ENCODE results near the gene ANKRD23. TPM values are rescaled to one million over a fixed set of nuclear protein-coding genes. Genes with fewer than 3 reads are reported as not detected.

The ANKRD23 gene
- total RNA-seq, 3 donors from 2014 or later = 3.2 to 5.1 (median 4.9) TPM

GRCh38 chr2:96830044-96830562, 13.7 kb downstream of the ANKRD23 start:
- DNase-seq = no peak
- Histone ChIP-seq H3K4me3 (no peak overlapping the region), H3K36me3 (ENCODE audit: low read depth) (peaks cover 16% of the 10 kb centered on the region), H3K4me1 (ENCODE audit: low read depth) (no peaks in the 10 kb centered on the region), H3K9me3 (no peaks in the 10 kb centered on the region)
- ATAC-seq = no peak
- TF ChIP-seq CTCF (IDR thresholded peaks at IDR 0.05) = no peak
- intact Hi-C loops (cut with DNase I, micrococcal nuclease) = no loop called here

- Histone ChIP-seq H3K36me3 (ENCODE audit: low read depth) (peaks cover 16% of the 10 kb centered on the region), H3K4me1 (ENCODE audit: low read depth) (peaks cover 3% of the 10 kb centered on the region), H3K9me3 (no peaks in the 10 kb centered on the region), H3K4me3 (no peak overlapping the region)
- TF ChIP-seq CTCF (IDR thresholded peaks at IDR 0.05) = no peak
- intact Hi-C loops (cut with DNase I, micrococcal nuclease) = no loop called here
- DNase-seq (peak in 1 of 3 donors; percentile 14), ATAC-seq (no peak)
Measured at GRCh38 chr2:96828874-96829273, 14.9 kb downstream of the ANKRD23 start.

GRCh38 chr2:96828436-96828835, 15.4 kb downstream of the ANKRD23 start:
- Histone ChIP-seq H3K9me3 (no peaks in the 10 kb centered on the region), H3K36me3 (ENCODE audit: low read depth) (peaks cover 16% of the 10 kb centered on the region), H3K4me3 (no peak overlapping the region), H3K4me1 (ENCODE audit: low read depth) (peaks cover 6% of the 10 kb centered on the region)
- no peak for DNase-seq
- ATAC-seq = no peak
- TF ChIP-seq CTCF (IDR thresholded peaks at IDR 0.05) = no peak
- intact Hi-C loops (cut with DNase I, micrococcal nuclease) = no loop called here

- H3K9me3 ChIP-seq = no peaks in the 10 kb centered on the region
- no peak overlapping the region for H3K4me3 ChIP-seq
- peaks cover 6% of the 10 kb centered on the region for H3K4me1 ChIP-seq (ENCODE audit: low read depth)
- TF ChIP-seq CTCF (IDR thresholded peaks at IDR 0.05) = no peak
- intact Hi-C loops (cut with DNase I, micrococcal nuclease) = no loop called here
- peak in 1 of 3 donors; percentile 43 for DNase-seq
- no peak for ATAC-seq
- peaks cover 8% of the 10 kb centered on the region for H3K36me3 ChIP-seq (ENCODE audit: low read depth)
Measured at GRCh38 chr2:96826546-96827278, 17.1 kb downstream of the ANKRD23 start.

GRCh38 chr2:96825057-96825456, 18.8 kb downstream of the ANKRD23 start:
- DNase-seq = peak in 1 of 3 donors; percentile 46
- Histone ChIP-seq H3K4me1 (ENCODE audit: low read depth) (peaks cover 19% of the 10 kb centered on the region), H3K9me3 (no peaks in the 10 kb centered on the region), H3K36me3 (ENCODE audit: low read depth) (peaks cover 8% of the 10 kb centered on the region), H3K4me3 (no peak overlapping the region)
- intact Hi-C loops (cut with DNase I, micrococcal nuclease) = no loop called here
- no peak for ATAC-seq
- TF ChIP-seq CTCF (IDR thresholded peaks at IDR 0.05) = no peak
